GM11168 (cell line): ENCODE results near the gene CTBP1.
"Not testable (repeated sequence)": the region's sequence is repeated elsewhere in the genome, so short reads cannot be mapped to it uniquely, and the experiment has no call there.

Source experiments
- in situ Hi-C: fragments of 300-500 bp; cut with MboI; formaldehyde crosslinking; loops from one replicate; pipeline ENCODE4 v1.12.0; 2022; ENCODE audit warnings: low sequenced_read_pairs; ENCODE audit not compliant: unreplicated experiment

Gene CTBP1

DNA sequence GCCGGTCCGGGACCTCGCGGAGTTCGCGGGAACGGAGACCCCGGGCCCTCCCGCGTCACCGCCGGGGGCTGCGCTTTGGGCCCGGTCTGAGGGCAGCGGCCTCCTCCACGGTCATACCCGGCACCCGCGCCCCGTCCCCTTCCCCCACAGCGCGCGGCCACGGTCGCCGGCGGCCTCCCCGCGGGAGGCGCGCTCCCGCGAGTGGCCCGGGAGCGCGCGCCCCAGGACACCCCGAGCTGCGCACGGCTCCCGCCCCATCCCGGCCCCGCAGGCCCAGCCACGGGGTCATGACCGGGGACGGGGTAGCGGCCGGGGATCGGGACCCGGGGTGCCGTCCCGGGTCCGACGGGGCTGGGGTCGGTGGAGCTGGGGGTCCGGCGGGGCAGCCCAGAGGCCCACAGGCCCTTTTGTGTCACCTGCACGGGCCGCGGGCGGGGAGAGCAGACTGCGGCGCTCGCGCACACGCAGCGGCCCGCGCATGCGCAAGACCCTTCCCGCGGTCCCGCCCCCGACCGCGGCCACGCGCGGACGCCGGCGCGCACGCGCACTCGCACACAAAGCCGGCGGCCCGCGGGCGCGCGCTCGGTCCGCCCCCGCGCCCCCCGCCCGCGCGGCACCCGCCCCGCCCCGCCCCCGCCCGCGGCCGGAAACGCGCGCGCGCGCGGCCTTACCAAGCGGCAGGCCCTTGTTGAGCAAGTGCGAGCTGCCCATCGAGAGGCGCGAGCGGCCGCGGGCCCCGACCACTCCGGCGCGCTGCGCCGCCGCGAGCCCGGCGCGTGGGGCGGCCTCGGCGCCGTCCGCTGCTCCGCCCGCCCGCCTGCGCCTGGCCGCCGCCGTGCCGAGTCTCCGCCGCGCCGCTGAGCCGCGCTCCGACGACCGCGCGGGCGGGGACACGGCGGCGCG lies at the start of gene CTBP1:
CTBP1 (minus strand) TSS at position 886 of the 903 bp plus-strand sequence. CDS start 7,799 bp downstream, outside the sequence.
- in situ Hi-C loops, result no loop called here

DNA sequence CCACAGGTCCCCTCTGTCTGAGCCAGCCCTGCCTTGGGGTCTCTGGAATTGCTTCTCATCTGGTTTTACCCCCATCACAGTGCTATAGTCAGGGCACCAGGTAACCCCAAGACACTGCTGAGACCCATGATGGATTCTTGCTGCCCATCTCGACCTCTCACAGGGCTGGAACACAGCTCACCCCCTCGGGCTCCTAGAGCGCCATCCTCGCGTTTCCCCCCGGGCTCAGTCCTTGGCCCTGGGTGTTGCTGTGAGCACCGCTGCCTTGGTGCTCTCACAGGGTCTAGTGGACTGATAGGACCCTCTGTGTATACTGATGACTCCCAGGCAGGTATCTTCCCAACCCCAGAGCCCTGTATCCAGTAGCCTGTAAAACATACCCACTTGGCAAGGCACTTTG lies 49.5 kb upstream of the CTBP1 start:
- in situ Hi-C loops, result no loop called here

DNA sequence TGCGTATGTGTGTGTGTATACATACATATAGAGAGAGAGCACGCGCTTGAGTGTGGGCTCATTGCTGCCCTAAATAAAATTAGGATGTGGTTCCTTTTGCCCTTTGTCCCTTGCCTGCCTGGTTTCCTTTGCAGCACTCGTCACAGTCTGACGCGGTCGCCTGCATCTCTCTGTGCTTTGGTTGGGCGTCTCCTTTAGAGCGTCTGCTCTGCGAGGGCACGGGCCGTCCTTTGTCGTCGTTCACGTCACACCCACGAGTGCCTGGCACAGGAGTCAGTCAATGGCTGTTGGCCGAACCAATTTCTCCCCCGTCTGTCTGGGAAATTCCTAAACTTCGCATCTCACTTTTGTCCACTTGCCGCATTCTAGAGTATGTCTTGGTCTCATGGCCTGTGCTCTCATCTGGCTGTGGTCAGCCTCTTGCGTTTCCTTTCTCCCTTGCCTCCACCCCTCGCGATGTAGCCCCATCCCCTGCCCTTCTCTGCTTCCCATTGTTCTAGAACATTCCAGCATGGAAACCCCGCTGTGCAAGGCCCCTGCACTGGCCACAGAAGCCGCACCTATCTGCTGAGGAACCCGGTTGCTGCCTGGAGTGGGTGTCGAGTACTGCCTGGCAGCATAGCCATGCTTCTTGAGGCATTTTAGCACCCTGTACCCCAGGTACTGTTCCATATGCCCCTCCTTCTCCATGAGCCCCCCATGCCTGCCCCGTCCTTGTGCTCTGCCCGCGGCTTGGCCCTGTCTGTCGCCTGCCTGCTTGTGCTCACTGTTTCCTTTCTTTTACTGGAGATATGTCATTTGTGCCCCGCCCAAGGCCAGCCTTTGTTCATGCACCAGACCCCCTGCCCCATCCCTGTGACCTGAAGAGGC lies 48.8 kb upstream of the CTBP1 start:
- in situ Hi-C loops, result no loop called here

DNA sequence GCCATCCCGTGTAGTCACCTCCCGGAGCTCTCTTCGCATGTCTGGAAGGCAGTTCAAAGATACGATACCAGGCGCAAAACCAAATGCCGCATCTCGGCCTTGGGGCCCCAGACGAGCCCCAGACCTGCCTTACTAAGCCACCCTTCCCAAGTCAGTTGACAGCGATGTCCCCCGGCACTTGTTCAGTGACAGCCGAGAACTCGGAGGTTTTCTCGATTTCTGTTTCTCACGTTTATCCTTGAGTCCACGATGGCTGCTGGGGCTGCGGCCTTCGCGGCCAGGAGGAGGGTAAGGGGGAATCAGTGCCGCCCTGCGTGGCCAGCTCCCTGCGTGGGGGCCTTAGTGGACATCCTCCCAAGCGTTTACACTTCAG lies 48.1 kb upstream of the CTBP1 start:
- in situ Hi-C loops, result no loop called here

DNA sequence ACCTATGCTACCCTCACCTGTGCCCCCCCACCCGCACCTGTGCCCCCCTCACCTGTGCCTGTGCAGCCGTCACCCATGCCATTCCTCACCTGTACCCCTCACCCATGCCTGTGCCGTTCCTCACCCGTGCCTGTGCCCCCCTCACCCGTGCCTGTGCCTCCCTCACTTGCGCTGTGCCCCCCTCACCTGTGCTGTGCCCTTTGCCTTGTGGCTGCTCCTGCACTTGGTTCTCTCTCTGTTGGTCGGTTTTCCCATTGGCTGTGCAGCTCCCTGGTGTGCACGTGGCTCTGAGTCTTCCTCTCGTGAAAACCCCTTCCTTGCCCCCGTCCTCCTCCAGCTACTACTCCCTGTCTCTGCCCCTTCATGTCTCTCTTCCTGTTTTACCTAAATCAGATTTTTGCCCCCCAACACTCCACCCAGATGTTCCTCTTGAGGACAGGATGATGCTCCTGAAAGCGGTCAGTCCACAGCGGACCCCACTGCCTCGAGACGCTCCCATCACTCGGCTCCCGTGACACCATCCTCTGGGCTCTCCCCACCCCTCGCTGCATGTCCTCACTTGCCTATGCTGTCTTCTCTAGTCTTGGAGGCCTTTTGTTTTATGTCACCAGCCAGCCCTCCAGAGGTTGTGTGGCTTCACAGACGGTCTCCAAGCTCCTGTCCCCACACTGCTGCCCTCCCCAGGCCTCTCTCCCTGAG lies 47.5 kb upstream of the CTBP1 start:
- in situ Hi-C loops, result no loop called here

DNA sequence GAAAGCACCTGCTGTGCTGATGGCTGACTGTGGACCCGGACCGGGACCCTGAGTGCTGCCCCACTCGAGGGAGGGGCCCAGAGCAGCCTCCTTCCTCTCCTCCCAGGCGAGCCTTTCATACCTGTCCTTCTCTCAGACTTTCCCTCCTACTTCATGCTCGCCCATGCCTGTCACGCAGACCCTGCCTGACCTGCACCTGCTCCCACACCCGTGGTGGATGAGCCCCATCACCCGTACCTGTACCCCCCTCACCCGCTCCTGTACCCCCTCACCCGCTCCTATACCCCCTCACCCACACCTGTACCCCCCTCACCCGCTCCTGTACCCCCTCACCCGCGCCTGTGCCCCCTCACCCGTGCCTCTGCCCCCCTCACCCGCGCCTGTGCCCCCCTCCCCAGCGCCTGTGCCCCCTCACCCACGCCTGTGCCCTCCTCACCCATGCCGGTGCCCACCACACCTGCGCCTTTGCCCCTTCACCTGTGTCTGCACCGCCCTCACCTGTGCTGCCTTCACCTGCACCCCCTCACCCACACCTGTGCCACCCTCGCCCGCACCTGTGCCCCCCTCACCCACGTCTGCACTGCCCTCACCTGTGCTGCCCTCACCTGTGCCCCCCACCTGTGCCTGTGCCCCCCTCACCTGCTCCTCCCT lies 46.6 kb upstream of the CTBP1 start:
- in situ Hi-C loops, result no loop called here

DNA sequence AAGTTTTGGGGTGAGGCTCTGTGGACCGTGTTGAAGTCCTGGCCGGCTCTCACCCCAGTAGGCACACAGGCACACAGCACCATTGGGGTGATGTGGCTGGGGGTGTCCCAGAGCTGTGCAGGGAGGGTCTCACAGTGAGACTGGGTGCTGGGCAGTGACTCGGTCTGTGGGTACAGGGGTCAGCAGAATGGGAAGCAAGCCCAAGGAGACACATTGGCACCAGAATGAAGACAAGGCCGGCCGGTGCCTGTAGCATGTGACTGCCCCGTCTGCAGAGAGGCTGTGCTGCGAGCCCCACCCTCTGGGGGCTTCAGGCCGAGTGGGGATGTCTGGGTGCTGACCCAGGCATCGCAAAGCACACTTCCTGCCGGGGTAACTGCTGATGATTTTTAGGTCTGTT lies 46.0 kb upstream of the CTBP1 start:
- in situ Hi-C loops, result no loop called here

DNA sequence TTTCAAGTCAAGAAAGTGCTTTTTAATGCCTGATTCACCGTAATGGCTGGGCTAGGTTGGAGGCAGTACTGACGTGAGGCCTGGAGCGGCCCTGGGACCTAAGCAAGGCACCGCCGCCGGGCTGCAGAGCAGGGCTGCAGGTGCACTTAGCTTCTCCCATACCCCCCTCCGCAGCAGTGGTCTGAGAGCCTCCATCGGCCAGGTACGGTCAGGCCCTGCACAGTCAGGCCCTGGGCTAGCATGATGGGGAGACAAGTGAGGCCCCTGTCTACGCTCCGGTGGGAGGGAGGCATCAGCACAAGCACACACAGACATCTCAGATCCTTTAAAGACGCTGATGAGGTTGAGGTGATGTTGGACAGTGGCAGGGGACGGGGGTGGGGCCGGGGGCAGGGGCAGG lies 45.5 kb upstream of the CTBP1 start:
- in situ Hi-C loops, result no loop called here

DNA sequence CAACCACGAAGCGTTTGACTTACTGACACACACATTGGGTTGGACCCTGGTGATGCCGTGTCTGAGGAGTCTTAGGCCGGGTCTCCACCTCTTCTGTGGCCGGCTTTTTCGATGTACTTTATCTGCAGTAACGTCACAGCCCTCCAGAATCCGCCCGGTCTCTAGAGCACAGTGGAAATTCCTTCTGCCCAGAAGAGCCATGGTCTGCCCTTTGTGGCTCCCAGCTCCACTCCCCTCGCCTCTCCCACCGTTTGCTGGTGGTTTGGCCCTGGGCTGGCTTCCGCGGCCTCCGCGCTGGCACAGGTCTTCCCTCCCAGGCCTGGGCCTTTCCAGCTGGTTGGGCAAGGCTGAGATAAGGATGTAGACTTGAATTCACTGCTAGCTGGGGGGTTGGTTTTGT lies 45.1 kb upstream of the CTBP1 start:
- in situ Hi-C loops, result no loop called here

DNA sequence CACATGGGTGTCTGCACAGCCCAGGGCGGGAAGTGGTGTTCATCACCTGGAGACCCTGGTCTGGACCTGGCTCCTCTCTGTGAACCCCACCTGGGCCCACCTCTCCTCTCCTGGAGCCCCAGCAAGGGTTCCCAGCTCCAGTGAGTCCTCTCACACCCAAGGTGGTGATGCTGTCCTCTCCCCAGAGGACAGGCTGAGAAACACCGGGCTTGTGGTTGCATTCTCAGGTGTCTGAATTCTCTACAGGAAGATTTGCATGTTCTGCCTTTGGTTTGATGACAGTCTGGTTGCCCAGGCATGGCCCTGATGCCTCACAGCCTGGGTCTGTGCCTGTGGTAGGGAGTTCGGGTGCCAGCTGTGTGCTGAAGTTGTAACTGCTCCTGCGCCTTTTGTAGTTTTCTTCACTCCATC lies 44.6 kb upstream of the CTBP1 start:
- in situ Hi-C loops, result no loop called here

DNA sequence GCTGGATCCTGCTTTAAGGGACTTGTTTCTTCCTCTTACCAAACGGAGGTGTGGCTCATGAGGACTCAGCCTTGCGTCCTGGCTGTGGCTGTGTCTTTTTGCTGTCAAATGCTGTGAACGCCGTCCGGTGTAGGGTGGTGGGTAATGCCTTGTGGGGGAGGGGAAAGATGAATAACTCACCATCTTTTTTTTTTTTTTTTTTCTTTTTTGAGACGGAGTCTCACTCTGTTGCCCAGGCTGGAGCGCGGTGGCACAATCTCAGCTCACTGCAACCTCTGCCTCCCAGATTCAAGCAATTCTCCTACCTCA lies 43.7 kb upstream of the CTBP1 start:
- in situ Hi-C loops, result not testable (repeated sequence)

DNA sequence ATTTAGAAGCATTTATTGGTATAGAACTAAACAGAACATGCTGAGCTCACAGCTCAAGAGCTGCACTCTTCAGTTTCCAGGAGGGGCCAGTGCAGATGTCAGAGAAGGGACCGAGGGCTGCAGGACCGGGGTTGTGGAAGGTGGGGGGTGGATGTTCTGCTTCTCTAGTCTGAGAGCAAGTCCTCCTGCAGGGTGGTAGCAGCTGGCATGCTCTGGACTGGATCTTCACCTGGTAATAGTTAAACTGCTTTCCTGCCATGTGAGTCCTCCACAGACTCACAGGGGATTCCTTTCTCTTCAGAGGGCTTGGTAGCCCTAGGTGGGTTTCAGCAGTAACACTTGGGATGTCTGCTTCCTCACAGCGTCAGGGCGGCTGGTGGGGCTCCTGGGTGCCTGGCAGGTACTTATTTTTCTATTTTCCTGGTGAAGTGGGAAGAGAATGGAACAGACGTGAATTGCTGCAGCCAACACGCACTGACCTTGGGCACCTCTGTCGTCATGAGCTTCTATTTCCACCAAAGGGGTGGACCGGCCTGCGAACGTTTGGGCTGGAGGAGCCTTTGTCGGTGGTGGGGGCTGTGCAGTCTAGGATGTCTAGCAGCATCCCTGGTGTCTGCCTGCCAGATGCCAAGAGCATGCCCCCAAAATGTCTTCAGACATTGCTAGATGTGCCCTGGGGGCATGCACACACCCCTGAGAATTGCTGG lies 43.2 kb upstream of the CTBP1 start:
- in situ Hi-C loops, result no loop called here

DNA sequence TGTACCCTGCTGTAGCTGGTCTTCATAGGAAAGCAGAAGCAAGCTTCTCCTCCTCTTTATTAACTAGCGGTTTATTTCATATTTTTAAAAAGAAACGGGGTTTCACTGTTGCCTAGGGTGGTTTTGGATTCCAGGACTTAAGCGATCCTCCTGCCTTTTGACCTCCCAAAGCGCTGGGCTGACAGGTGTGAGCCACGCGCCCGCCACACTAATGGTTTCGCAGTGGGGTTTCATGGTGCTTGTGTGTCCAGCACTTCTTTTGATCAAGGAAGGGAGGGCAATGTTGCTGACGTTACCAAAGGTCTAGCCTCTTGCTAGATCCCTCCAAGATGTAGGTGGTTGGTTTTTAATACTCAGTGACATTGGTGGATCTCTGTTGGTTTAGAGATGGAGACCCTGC lies 42.2 kb upstream of the CTBP1 start:
- in situ Hi-C loops, result no loop called here

DNA sequence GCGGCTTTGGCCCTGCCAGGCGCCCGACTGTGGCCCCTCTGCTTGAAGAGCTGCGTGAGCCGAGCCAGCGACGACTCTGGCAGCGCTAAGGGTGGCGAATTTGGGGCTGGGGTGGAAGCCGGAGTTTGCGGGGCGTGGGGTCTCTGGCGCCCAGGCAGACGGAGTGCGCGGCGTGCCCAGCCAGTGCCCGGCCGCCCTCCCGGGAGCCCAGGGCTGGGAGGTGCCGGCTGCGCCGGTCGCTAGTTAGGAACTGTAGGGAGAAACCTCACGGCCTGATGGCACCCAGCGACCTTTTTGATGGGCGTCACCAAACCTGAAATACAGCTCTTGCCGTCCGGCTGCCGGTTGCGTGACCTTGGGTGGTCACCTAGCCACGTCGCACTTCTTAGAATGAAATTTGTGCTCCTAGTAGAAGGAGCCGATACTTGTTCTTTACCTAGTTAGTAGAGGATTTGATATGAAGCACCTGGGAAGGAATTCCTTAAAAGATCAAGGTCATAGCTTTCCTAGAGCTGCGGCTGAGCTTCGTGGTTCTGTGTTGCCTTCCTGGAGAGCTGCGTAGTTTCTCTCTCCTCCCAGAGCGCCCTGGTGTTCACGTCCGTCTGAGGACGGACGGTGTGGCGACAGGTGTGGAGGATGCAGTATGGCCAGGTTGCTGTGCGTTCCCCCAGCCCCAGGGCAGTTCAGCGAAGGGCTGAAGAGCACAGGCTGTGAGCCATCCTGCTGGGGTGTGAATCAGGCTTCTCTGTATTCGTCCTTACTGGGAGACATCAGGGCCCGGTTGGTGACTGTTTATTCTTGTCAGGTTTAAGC lies 41.4 kb upstream of the CTBP1 start:
- in situ Hi-C loops, result no loop called here

DNA sequence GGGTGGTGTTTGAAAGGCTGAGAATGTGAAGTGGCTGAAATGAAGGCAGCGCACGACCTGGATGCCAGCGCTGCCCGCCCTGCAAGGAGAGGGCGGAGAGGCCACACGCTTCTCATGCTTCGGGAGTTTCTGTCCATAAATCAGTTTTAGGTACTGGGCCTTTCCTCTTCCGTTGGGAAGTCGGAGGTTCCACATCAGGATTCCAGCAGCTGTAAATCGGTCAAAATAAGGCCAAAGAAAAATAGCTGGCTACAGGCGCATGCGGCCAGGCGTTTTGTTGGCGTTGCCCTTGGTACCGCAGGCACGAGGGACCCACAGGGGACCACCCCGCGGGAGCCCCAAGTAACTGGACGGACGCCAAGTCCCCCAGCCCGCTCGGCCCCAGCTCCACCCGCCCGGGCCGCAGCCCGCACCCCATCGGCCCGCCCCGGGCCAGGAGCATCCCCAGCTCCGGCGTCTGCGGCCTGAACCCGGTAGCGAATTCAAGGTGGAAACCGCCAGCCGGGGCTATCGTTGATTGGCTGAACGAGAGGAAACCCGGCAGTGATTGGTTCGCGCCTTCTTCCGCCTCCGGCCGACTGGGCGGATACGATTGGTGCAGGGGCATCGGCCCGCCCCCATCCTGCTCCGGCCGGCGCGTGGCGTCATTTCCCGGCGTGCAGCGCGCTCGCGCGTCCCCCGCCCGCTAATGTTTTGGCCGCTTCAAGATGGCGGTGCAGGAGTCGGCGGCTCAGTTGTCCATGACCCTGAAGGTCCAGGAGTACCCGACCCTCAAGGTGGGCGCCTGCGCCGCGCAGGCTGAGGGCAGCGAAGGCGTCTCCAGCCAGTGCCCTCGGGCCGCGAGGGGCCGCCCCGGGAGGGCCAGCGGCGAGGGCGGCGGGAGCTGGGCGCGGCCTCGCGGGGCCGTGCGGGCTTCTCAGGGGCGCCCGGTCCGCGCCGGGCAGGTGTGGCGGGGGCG lies 40.6 kb upstream of the CTBP1 start, which contains the start of gene MAEA:
MAEA (plus strand) TSS at position 685 of the 958 bp plus-strand sequence; CDS start at position 708, 23 bp downstream.
- in situ Hi-C loops, result no loop called here

DNA sequence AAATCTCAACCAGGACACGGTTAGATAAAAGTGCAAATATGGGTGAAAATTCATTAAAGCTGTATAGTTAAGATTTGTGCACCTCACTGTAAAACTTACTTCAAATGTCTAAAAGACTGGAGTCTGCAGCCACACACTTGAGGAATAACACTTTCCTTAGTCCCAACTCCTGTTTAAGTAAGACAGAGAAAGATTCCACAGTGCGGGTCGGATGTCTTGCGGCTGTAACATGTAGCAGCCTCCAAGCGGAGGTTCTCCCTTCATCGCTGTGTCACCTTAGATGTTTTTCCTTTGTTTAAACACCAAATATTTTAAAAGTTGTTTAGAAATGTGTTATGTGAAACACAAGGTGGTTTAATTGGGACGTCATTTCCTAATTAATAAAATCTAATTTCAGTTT lies 39.9 kb upstream of the CTBP1 start:
- in situ Hi-C loops, result no loop called here

DNA sequence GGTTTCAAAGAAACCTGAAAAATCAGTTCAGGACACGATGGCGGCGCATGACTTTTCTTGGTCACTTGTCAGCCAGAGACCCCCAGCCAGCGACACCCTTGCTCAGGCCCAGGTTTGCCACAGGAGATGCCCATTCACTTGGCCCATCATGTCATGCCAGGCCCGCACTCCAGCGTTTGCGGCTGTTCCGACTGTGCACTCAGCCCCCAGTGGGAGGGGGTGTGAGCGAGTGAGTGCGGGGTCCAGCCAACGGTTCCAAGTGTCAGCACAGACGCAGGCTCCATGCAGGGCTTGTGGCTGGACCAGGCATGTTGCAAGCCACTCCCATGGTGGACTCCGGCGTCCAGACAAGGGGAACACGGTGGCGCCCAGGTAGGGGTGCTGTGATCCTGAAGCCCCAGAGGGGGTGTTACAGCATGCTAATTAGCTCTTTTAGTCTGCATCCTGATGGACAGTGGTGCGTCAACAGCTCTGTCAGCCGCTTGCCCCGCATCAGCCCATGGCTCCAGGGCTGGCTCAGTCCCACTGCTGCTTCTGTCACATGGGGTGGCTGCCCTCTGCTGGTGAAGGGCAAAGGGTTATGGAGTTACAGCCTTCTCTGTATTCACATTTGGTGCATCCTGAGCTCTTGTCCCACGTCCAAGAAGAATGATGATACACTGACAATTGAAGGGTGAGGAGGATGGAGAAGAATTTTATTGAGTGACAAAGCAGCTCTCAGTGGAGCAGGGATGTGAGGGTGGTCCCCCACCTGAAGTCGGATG lies 37.0 kb upstream of the CTBP1 start:
- in situ Hi-C loops, result no loop called here
